GM21360 (cell line): Measurements from ENCODE around the gene RABGAP1.
A peak's percentile ranks its signal among the peaks of the same experiment; 100 is the strongest.
"Not testable (repeated sequence)": the region's sequence is repeated elsewhere in the genome, so short reads cannot be mapped to it uniquely, and the experiment has no call there.

ENCODE experiments used
- ATAC-seq: cut with Tn5 transposase; IDR thresholded peaks from one replicate; pipeline ENCODE4 v1.9.1; 2021; ENCODE audit warnings: mild to moderate bottlenecking, moderate library complexity; ENCODE audit not compliant: unreplicated experiment

The RABGAP1 gene

GRCh38 chr9:122940749-122941581 is at the start of gene RABGAP1:
Gene RABGAP1, plus strand, starts transcription at chr9:122941020. Its CDS starts 16,040 bp downstream, at chr9:122957060.
- peak; percentile 95 for ATAC-seq

GRCh38 chr9:122897969-122898368 is 42.9 kb upstream of the RABGAP1 start:
- ATAC-seq: no peak

DNA sequence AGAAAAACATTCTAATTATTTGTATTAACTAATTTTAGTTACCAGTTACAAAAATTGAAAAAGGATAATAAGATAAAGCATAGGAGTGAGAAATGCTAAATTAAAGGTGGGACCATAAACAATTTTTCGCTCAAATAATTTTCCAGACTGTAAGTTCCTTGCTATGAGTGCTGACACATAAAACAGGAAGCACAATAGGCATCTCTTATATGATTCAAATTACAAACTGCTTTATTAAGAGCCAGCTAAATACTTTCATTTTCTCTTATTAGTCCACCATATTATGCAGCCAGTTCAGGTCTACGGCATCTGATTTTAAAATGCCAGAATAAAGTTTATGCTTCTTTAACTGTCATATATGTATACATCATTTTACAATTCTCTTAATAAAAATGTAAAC is 40.0 kb upstream of the RABGAP1 start:
- no peak for ATAC-seq

GRCh38 chr9:122904466-122904822 is 36.4 kb upstream of the RABGAP1 start:
- ATAC-seq: peak; percentile 18

GRCh38 chr9:122904823-122905710 is 35.8 kb upstream of the RABGAP1 start, which contains the start of gene RC3H2:
Gene RC3H2, minus strand, starts transcription at chr9:122905359. Its CDS starts 7,850 bp downstream, at chr9:122897509.
- peak; percentile 90 for ATAC-seq

DNA sequence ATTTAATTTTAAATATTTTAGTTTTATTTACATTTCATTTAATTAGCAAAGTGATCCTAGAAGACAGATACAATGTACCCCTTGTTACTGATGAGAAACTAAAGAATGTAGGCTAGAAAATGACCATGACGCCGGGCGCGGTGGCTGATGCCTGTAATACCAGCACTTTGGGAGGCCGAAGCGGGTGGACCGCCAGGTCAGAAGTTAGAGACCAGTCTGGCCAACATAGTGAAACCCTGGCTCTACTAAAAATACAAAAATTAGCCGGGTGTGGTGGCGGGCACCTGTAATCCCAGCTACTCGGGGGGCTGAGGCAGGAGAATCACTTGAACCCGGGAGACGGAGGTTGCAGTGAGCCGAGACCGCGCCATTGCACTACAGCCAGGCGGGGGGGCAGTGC is 34.7 kb upstream of the RABGAP1 start:
- ATAC-seq: not testable (repeated sequence)

DNA sequence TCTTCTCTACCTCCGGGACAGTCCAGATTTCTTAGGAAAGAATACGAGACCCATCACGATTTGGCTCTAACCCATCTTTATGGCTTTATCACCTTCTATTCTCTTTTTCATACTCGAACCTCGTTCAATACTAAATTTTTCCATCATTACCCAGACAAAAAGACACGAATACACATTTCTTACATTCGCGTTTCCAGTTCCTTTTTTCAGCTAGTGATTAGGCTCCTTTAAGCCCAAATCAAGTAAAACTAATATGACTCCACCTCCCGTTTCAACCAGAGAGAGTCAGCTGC is 28.2 kb upstream of the RABGAP1 start:
- ATAC-seq: no peak

DNA sequence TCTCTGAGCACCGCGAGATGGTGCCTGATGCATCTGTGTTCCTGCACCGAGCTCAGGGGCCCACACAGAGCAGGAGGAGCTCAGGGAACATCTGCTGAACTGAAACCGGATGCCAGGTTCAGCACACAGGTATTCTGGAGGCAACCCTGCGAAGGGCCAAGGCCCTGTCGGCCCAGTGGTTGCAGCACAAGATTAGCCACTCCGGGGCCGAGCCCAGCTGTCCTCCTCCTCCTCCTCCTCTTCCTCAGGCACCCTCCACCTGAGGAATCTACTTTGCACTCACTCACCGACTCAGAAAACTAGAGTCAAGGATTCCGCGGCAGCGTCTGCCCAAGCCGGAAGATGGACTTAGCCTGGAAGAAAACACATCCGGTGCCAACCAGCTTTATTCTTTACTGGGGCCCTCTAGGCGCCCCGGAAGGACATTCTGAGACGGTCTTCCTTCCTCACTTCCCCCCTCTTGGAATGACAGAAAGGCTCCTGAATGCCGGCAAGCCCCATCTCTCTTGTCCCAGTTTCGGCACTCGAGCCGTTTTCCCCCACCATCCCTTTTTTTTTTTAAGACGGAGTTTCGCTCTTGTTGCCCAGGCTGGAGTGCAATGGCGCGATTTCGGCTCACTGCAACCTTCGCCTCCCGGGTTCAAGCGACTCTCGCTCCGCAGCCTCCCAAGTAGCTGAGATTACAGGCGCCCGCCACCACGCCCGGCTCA is 27.7 kb upstream of the RABGAP1 start, which contains the start of gene ZBTB6:
TSS of gene ZBTB6 (minus strand) at position 360 of the 710 bp plus-strand sequence. CDS start 1,251 bp downstream, outside the sequence.
- ATAC-seq: peak; percentile 97

GRCh38 chr9:122918310-122918709 is 22.5 kb upstream of the RABGAP1 start:
- no peak for ATAC-seq

DNA sequence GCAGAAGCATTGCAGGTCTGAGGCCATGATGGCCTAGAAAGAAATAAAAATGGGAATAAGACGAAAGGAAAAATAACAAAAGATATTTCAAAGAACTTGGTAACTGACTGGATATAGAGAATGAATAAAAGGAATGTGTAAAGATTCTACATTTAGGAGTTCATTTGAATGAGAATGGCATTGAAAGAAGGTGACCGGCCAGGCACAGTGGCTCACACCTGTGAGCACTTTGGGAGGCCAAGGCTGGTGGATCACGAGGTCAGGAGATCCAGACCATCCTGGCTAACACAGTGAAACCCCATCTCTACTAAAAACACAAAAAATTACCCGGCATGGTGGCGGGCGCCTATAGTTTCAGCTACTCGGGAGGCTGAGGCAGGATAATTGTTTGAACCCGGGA is 18.1 kb upstream of the RABGAP1 start:
- ATAC-seq: no peak

GRCh38 chr9:122923947-122924346 is 16.9 kb upstream of the RABGAP1 start:
- peak; percentile 50 for ATAC-seq

- ATAC-seq: no peak
Measured at GRCh38 chr9:122929796-122930354, 10.9 kb upstream of the RABGAP1 start.

DNA sequence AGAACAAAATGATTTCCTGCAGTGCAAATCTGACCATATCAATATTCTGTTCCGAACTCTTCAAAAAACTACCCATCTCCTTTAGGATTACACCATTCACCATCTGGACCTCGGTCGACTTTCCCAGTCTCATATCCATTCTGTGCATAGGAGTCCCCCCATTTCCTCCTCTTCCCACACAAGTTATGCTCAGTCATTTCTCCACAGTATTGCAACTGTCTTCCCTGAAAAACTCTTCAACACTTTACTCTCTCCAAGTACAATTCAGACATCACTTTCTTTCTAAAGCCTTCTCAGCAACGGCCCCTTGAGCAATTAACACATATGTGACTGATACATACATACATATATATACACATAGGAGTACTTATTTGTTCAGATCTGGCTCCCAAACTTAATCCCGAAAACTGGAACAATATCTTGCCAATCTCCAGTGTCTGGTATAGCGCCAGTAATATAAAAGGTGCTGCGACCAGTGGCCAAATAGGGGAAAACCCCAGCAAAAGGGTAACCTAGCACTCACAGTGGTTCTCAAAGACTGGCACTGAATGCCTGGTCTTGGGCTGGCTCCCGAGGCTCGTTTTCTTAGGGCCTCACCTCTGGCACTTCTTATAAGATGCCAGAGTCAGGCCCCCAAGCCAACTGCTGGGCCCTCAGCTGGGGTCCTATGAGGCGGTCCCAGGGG is 10.1 kb upstream of the RABGAP1 start:
- peak; percentile 22 for ATAC-seq

DNA sequence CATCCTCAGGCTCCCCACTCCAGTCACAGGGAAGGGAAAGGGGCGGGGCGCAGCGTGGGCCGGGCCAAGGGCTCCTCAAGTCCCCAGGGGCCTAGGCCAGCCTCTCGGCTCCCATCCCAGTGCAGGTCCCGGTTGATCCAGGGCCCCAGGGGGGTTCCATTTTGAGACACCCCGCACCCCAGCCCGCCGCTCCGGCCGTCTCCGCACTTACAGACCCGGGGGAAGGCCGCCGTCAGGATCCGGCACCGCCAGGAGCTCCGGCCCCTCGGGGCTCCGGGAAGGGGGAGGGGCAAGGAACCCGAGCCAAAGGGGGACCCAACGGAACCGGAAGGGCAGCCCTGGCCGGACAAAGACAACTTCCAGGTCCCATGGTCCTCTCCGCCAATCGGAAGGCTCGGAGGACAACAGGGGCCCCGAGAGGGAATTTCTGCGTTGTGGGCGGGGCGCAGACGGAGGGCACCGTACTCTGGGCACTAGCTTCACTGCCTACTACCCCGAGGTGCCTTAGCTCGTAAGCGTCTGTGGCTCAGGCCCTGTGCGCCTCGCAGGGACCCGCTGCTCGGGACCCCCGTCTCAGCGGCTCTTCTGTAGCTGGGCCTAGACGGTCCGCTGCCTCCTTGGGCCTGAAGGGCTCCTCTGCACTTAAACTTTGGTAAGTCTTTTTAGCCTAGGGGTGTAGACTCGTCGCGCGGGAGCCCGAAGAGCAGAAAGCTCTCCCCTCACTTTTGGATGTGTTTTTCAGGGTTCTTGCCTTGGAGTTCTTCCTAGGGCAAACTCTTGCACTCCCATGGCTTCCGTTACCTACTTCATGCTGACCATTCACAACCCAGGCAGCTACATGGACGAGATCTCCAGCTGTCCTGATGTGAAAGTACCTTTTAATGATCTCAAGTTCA is 9.3 kb upstream of the RABGAP1 start, which contains the start of gene ZBTB26:
TSS of gene ZBTB26 (minus strand) at position 287 of the 896 bp plus-strand sequence. CDS start 11,578 bp downstream, outside the sequence.
- peak; percentile 93 for ATAC-seq

GRCh38 chr9:122936464-122936863 is 4.4 kb upstream of the RABGAP1 start:
- no peak for ATAC-seq

GRCh38 chr9:122936883-122937282 is 3.9 kb upstream of the RABGAP1 start:
- no peak for ATAC-seq

DNA sequence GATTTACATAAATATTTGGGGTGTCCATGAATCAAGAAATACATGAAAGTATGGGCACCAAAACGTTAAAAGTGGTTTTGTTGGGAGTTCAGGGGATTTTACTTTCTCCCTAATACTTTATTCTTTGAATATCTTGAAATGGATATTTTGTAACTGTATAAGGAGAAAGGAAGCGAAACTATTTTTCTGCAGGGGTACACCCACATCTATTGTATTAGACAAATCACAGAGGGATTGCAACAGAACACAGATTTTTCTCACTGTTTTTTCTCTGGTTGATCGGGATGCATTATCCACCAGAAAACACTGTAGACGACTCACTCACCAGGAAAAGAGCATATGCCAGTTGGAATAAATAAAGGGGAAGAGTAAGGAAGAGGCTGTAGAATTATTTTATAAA is 1.2 kb upstream of the RABGAP1 start:
- no peak for ATAC-seq

GRCh38 chr9:122940454-122940748 is 419 bp upstream of the RABGAP1 start:
- no peak for ATAC-seq

DNA sequence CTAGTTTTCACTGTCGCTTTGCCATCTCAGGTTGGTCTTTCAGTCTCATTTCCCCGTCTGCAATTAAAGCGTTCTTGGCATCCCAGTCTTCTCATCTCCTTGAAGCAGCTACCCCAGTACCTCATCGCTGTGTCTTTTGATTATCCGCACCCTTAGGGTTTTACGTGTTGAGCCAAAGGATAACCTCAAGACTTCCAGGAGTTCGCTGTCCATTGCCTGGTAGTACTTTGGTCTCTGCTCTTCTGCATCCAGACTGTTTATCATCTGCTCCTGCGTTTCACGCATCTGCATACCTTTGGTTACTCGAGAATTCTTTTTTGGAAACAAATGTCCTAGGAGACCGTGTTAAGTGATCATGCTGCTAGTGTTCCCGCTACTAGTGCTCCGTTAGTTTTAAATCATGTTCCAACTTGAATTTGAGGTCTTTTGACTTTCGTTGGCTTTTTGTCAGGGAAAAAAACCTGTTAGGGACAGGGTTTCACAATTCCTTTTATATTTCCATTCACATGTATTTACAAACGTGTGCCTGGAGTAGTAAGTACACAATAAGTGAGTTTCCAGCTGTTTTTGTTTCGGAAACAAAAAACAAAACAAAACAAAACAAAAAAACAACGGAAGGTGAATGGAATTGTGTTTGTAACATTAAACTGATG is 888 bp downstream of the RABGAP1 start:
- ATAC-seq: no peak
